Activated CD8-positive, alpha-beta memory T cell treated with anti-CD3 and anti-CD28 coated beads for 24 hours (primary cell): ENCODE data around the gene ZNF234.
"Not testable (repeated sequence)": the region's sequence is repeated elsewhere in the genome, so short reads cannot be mapped to it uniquely, and the experiment has no call there.

Experiments
- DNase-seq: peaks from one replicate; pipeline ENCODE4 v3.0.0-alpha.2; 2020

Gene ZNF234

GRCh38 chr19:44190020-44190419, 48.7 kb downstream of the ZNF234 start:
- DNase-seq: no peak

- DNase-seq: no peak
Observed at GRCh38 chr19:44192127-44192526, 50.8 kb downstream of the ZNF234 start.

- DNase-seq: no peak
Observed at GRCh38 chr19:44196772-44197171, 55.4 kb downstream of the ZNF234 start.

GRCh38 chr19:44202470-44202869, 61.1 kb downstream of the ZNF234 start:
- no peak for DNase-seq

GRCh38 chr19:44202974-44203373, 61.6 kb downstream of the ZNF234 start:
- no peak for DNase-seq

GRCh38 chr19:44203877-44204276, 62.5 kb downstream of the ZNF234 start:
- not testable (repeated sequence) for DNase-seq

GRCh38 chr19:44204772-44205171, 63.4 kb downstream of the ZNF234 start:
- no peak for DNase-seq

- DNase-seq: peak; percentile 87
Observed at GRCh38 chr19:44207126-44207803, 65.9 kb downstream of the ZNF234 start.
